Measurements from ENCODE around the gene SLC22A14.

The SLC22A14 gene

DNA sequence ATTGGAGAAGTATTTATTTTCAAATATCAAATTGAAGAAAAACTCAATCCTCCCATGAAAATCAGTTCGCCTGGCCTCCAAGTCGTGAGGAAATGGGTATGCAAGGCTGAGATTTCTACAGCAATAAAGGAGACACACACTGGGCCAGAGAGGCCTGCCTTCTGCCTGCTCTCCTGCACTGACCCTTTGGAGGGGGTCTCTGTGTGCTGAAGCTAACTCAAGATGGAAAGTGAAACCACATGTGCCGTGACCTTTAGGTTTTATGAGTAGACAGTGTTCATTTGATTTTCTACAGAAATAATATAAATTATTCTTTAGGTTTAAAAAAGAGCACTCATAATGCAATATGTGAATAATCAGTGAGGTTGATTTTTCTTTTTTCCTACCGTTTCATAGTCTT lies 28.4 kb upstream of the SLC22A14 start:
- Histone ChIP-seq H3K4me1 (ENCODE audit: control insufficient read depth in 2 of 2, insufficient read depth in 2 of 2, low read length in 2 of 2) (no peaks in the 10 kb centered on the region), H3K4me3 (ENCODE audit: low read length in 2 of 2) (no peak overlapping the region), H3K9me3 (ENCODE audit: control insufficient read depth in 2 of 2, low read length in 2 of 2) (no peaks in the 10 kb centered on the region), H3K36me3 (ENCODE audit: control insufficient read depth in 2 of 2, insufficient read depth in 2 of 2, low read length in 2 of 2) (peaks cover 45 to 61% of the 10 kb centered on the region in 2 donors), H3K9ac (ENCODE audit: low read depth in 1 of 2, low read length in 2 of 2) (no peak overlapping the region), H3K27ac (ENCODE audit: low read depth in 2 of 2, low read length in 2 of 2) (no peak overlapping the region), H3K27me3 (ENCODE audit: control insufficient read depth in 2 of 2, insufficient read depth in 2 of 2, low read length in 2 of 2) (no peaks in the 10 kb centered on the region)

DNA sequence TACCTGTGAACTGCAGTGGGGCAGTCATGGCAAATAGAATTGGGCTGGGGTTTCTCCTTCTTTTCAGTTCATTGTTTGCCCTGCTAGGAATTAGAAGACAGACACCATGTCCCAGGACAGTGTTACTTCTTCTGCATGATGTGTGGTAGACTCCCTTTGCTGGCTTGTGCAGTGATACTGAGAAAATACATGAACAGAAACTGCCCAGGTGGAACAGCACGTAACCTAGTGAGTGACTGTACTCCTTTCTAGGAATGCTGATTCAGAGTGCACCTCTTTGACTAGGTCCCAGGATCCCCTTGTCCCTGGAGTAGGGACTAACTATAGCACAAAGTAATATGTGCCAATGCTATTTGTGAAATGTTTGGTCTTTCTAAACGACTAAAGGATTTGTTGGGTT lies 27.2 kb upstream of the SLC22A14 start:
- Histone ChIP-seq H3K36me3 (ENCODE audit: control insufficient read depth in 2 of 2, insufficient read depth in 2 of 2, low read length in 2 of 2) (peaks cover 45 to 49% of the 10 kb centered on the region in 2 donors), H3K9ac (ENCODE audit: low read depth in 1 of 2, low read length in 2 of 2) (no peak overlapping the region), H3K27me3 (ENCODE audit: control insufficient read depth in 2 of 2, insufficient read depth in 2 of 2, low read length in 2 of 2) (no peaks in the 10 kb centered on the region), H3K9me3 (ENCODE audit: control insufficient read depth in 2 of 2, low read length in 2 of 2) (no peaks in the 10 kb centered on the region), H3K27ac (ENCODE audit: low read depth in 2 of 2, low read length in 2 of 2) (no peak overlapping the region), H3K4me1 (ENCODE audit: control insufficient read depth in 2 of 2, insufficient read depth in 2 of 2, low read length in 2 of 2) (no peaks in the 10 kb centered on the region), H3K4me3 (ENCODE audit: low read length in 2 of 2) (no peak overlapping the region)

DNA sequence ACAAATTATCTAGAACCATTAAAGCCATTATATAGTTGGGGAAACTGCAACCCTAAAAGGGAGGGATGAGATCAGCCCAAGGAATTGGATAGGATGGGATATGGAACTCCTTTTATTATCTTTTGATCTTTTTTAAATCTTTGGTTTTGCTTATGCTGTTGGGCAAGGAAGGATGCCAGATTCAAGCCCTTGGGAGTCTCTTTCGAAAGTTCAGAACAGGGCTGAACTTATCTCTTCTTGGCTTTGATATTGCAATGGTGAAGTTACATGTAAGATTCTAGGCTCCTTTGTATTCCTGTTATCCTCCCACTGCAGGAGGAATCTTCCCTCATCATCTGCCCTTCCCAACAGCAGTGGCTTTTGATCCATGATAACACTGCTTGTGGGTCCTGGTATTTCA lies 26.5 kb upstream of the SLC22A14 start:
- Histone ChIP-seq H3K4me3 (ENCODE audit: low read length in 2 of 2) (no peak overlapping the region), H3K9me3 (ENCODE audit: control insufficient read depth in 2 of 2, low read length in 2 of 2) (no peaks in the 10 kb centered on the region), H3K36me3 (ENCODE audit: control insufficient read depth in 2 of 2, insufficient read depth in 2 of 2, low read length in 2 of 2) (peaks cover 40 to 42% of the 10 kb centered on the region in 2 donors), H3K27ac (ENCODE audit: low read depth in 2 of 2, low read length in 2 of 2) (no peak overlapping the region), H3K4me1 (ENCODE audit: control insufficient read depth in 2 of 2, insufficient read depth in 2 of 2, low read length in 2 of 2) (no peaks in the 10 kb centered on the region), H3K9ac (ENCODE audit: low read depth in 1 of 2, low read length in 2 of 2) (no peak overlapping the region), H3K27me3 (ENCODE audit: control insufficient read depth in 2 of 2, insufficient read depth in 2 of 2, low read length in 2 of 2) (no peaks in the 10 kb centered on the region)

DNA sequence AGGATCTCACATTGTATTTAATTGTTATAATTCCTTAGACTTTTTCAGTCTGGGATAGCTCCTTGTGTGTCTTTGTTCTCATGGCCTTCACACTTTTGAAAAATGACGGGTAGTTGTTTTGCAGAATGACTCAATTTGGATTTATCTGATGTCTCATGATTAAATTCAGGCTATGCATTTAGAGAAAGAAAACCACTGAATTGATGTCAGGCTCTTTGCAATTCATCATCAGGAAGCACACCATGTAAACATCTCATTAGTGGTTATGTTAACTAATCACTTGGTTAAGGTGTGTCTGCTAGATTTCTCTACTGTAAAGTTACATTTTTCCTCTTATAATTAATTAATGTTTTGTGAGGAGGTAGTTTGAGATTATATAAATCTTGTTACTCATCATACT lies 24.5 kb upstream of the SLC22A14 start:
- Histone ChIP-seq H3K4me1 (ENCODE audit: control insufficient read depth in 2 of 2, insufficient read depth in 2 of 2, low read length in 2 of 2) (no peaks in the 10 kb centered on the region), H3K36me3 (ENCODE audit: control insufficient read depth in 2 of 2, insufficient read depth in 2 of 2, low read length in 2 of 2) (peaks cover 22 to 23% of the 10 kb centered on the region in 2 donors), H3K27me3 (ENCODE audit: control insufficient read depth in 2 of 2, insufficient read depth in 2 of 2, low read length in 2 of 2) (no peaks in the 10 kb centered on the region), H3K27ac (ENCODE audit: low read depth in 2 of 2, low read length in 2 of 2) (no peak overlapping the region), H3K9ac (ENCODE audit: low read depth in 1 of 2, low read length in 2 of 2) (no peak overlapping the region), H3K9me3 (ENCODE audit: control insufficient read depth in 2 of 2, low read length in 2 of 2) (no peaks in the 10 kb centered on the region), H3K4me3 (ENCODE audit: low read length in 2 of 2) (no peak overlapping the region)

DNA sequence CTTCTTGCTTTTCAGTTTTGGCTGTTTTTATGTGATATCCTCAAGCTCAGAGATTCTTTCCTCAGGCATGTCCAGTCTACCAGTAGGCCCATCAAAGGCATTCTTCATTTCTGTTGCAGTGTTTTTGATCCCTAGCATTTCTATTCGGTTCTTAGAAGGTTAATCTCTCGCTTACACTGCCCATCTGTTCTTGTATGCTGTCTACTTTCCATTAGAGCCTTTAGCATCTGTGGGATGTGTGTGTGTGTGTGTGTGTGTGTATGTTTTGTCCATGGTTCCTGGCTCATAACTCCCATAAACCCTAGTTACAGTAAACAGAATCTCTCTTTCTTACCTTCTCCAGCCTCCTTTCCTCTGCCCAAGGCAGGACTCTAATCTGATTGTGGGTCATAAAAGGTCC lies 21.6 kb upstream of the SLC22A14 start:
- H3K27me3 ChIP-seq (ENCODE audit: control insufficient read depth in 2 of 2, insufficient read depth in 2 of 2, low read length in 2 of 2) = no peaks in the 10 kb centered on the region
- no peak overlapping the region for H3K27ac ChIP-seq (ENCODE audit: low read depth in 2 of 2, low read length in 2 of 2)
- no peaks in the 10 kb centered on the region for H3K9me3 ChIP-seq (ENCODE audit: control insufficient read depth in 2 of 2, low read length in 2 of 2)
- H3K4me3 ChIP-seq (ENCODE audit: low read length in 2 of 2) = no peak overlapping the region
- no peak overlapping the region for H3K9ac ChIP-seq (ENCODE audit: low read depth in 1 of 2, low read length in 2 of 2)
- peaks cover 0 to 5% of the 10 kb centered on the region in 2 donors for H3K4me1 ChIP-seq (ENCODE audit: control insufficient read depth in 2 of 2, insufficient read depth in 2 of 2, low read length in 2 of 2)
- H3K36me3 ChIP-seq (ENCODE audit: control insufficient read depth in 2 of 2, insufficient read depth in 2 of 2, low read length in 2 of 2) = no peaks in the 10 kb centered on the region

DNA sequence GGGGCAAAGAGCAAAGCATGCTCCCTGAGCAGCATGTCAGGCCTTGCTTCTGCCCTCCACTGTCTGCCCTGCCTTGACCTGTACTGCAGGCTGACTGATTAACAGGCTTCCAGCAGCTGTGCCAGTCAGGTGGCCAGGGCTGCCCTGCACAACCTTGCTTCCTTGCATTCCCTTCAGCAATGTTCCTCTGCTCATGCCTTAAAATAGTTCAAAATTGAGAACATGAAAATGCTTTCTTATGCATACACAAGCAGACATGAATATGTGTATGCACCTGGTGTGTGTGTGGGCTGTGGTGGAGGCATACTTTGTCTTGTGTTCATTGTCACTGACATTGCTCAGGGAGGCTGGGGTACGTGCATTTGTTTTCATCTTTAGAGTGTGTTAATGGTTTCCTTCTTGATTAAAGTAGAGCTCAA lies 17.7 kb upstream of the SLC22A14 start:
- Histone ChIP-seq H3K27ac (ENCODE audit: low read depth in 2 of 2, low read length in 2 of 2) (no peak overlapping the region), H3K9ac (ENCODE audit: low read depth in 1 of 2, low read length in 2 of 2) (no peak overlapping the region), H3K9me3 (ENCODE audit: control insufficient read depth in 2 of 2, low read length in 2 of 2) (no peaks in the 10 kb centered on the region), H3K4me1 (ENCODE audit: control insufficient read depth in 2 of 2, insufficient read depth in 2 of 2, low read length in 2 of 2) (peaks cover 0 to 5% of the 10 kb centered on the region in 2 donors), H3K4me3 (ENCODE audit: low read length in 2 of 2) (no peak overlapping the region), H3K36me3 (ENCODE audit: control insufficient read depth in 2 of 2, insufficient read depth in 2 of 2, low read length in 2 of 2) (peaks cover 0 to 2% of the 10 kb centered on the region in 2 donors), H3K27me3 (ENCODE audit: control insufficient read depth in 2 of 2, insufficient read depth in 2 of 2, low read length in 2 of 2) (no peaks in the 10 kb centered on the region)

DNA sequence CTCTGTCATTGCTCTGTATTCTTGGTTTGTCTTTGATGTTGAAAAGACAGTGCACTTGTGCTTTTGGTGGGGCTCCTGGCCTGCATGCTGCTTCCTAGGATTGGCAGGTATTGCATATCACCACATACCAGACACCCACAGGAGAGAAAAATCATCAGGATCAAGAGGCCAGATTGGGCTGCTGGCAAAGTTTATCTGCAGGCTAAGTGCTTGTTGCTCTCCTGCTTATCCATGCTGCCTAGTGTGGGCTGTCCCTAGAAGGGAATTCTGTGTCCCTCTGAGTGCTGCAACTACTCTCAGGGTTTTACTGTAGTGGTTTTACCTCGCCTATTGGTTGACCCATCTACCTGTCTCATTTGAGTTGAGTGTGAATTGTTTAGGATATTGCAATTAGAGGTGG lies 17.3 kb upstream of the SLC22A14 start:
- no peaks in the 10 kb centered on the region for H3K27me3 ChIP-seq (ENCODE audit: control insufficient read depth in 2 of 2, insufficient read depth in 2 of 2, low read length in 2 of 2)
- H3K36me3 ChIP-seq (ENCODE audit: control insufficient read depth in 2 of 2, insufficient read depth in 2 of 2, low read length in 2 of 2) = peaks cover 0 to 2% of the 10 kb centered on the region in 2 donors
- H3K4me3 ChIP-seq (ENCODE audit: low read length in 2 of 2) = no peak overlapping the region
- H3K9me3 ChIP-seq (ENCODE audit: control insufficient read depth in 2 of 2, low read length in 2 of 2) = no peaks in the 10 kb centered on the region
- no peak overlapping the region for H3K9ac ChIP-seq (ENCODE audit: low read depth in 1 of 2, low read length in 2 of 2)
- peaks cover 0 to 5% of the 10 kb centered on the region in 2 donors for H3K4me1 ChIP-seq (ENCODE audit: control insufficient read depth in 2 of 2, insufficient read depth in 2 of 2, low read length in 2 of 2)
- H3K27ac ChIP-seq (ENCODE audit: low read depth in 2 of 2, low read length in 2 of 2) = no peak overlapping the region

DNA sequence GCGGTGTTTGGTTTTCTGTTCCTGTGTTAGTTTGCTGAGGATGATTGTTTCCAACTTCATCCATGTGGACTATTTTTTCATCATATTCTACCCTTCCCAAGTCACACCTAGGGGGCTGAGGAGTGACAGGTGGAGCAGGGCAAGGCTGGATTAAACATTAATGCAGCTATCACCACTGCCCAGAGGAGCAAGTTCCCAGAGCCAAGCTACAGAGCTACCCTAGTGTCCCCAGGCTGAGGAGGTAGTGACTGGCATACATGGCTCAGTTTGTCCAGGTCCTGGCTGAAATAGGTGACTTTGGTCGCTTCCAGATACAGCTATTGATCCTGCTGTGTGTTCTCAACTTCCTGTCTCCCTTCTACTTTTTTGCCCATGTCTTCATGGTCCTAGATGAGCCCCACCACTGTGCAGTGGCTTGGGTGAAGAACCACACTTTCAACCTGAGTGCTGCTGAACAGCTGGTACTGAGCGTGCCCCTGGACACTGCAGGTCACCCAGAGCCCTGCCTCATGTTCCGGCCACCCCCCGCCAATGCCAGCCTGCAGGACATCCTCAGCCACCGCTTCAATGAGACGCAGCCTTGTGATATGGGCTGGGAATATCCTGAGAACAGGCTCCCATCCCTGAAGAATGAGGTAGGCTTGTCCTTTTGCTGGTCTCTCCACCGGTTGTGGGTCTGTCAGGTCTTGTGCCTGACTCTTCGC lies 16.3 kb upstream of the SLC22A14 start, which contains the start of gene SLC22A13:
Gene SLC22A13, plus strand, starts transcription at position 209 of the 704 bp plus-strand sequence. Its CDS starts 49 bp downstream, at position 258.
- no peak within 1 kb of the TSS for H3K9ac ChIP-seq (ENCODE audit: low read depth in 1 of 2, low read length in 2 of 2)
- H3K27me3 ChIP-seq (ENCODE audit: control insufficient read depth in 2 of 2, insufficient read depth in 2 of 2, low read length in 2 of 2) = no peaks in the 10 kb centered on the region
- no peak within 1 kb of the TSS for H3K4me3 ChIP-seq (ENCODE audit: low read length in 2 of 2)
- peaks cover 0 to 5% of the 10 kb centered on the region in 2 donors for H3K4me1 ChIP-seq (ENCODE audit: control insufficient read depth in 2 of 2, insufficient read depth in 2 of 2, low read length in 2 of 2)
- no peak within 1 kb of the TSS for H3K27ac ChIP-seq (ENCODE audit: low read depth in 2 of 2, low read length in 2 of 2)
- peaks cover 0 to 2% of the 10 kb centered on the region in 2 donors for H3K36me3 ChIP-seq (ENCODE audit: control insufficient read depth in 2 of 2, insufficient read depth in 2 of 2, low read length in 2 of 2)
- H3K9me3 ChIP-seq (ENCODE audit: control insufficient read depth in 2 of 2, low read length in 2 of 2) = no peaks in the 10 kb centered on the region

DNA sequence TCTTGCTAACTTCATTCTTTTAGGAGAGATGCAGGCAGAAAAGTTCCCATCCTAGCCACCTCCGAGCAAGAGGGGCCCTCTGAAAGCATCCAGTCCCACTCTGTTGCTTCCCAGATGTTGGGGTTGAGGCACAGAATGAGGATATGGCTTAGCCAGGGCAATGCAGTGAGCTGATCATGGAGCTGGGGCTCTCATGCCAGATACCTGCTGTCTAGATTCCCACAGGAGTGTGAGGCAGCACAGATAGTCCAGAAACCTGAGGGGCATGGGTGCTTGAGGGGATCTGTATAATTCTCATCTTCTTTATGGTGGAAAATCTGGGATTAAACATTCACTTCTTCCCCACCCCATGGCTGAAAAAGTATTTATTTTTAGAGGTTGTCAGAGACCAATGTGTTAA lies 15.3 kb upstream of the SLC22A14 start:
- Histone ChIP-seq H3K9me3 (ENCODE audit: control insufficient read depth in 2 of 2, low read length in 2 of 2) (no peaks in the 10 kb centered on the region), H3K27me3 (ENCODE audit: control insufficient read depth in 2 of 2, insufficient read depth in 2 of 2, low read length in 2 of 2) (no peaks in the 10 kb centered on the region), H3K36me3 (ENCODE audit: control insufficient read depth in 2 of 2, insufficient read depth in 2 of 2, low read length in 2 of 2) (peaks cover 0 to 2% of the 10 kb centered on the region in 2 donors), H3K27ac (ENCODE audit: low read depth in 2 of 2, low read length in 2 of 2) (no peak overlapping the region), H3K4me1 (ENCODE audit: control insufficient read depth in 2 of 2, insufficient read depth in 2 of 2, low read length in 2 of 2) (peaks cover 0 to 5% of the 10 kb centered on the region in 2 donors), H3K4me3 (ENCODE audit: low read length in 2 of 2) (no peak overlapping the region), H3K9ac (ENCODE audit: low read depth in 1 of 2, low read length in 2 of 2) (no peak overlapping the region)

DNA sequence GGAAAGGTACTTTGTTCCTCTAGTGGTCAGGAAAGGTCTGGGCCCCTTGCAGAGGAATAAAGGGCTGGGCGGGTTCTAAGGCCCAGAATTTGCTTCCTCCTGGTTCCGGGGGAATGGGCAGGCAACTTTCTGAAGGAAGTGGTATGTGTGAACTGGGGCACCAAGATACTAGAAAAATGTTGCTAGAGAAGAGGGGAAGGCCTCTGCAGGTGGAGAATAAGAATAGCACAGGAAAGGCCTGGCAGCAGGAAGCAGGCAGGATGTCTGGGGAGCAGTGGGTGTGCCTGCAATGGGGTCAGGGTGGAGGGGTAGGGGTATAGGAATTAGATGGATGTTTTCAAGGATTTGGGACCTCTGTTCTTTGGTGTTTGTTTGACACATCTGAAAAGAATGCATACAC lies 14.4 kb upstream of the SLC22A14 start:
- H3K27me3 ChIP-seq (ENCODE audit: control insufficient read depth in 2 of 2, insufficient read depth in 2 of 2, low read length in 2 of 2) = no peaks in the 10 kb centered on the region
- no peak overlapping the region for H3K4me3 ChIP-seq (ENCODE audit: low read length in 2 of 2)
- no peaks in the 10 kb centered on the region for H3K9me3 ChIP-seq (ENCODE audit: control insufficient read depth in 2 of 2, low read length in 2 of 2)
- no peak overlapping the region for H3K9ac ChIP-seq (ENCODE audit: low read depth in 1 of 2, low read length in 2 of 2)
- peaks cover 0 to 5% of the 10 kb centered on the region in 2 donors for H3K4me1 ChIP-seq (ENCODE audit: control insufficient read depth in 2 of 2, insufficient read depth in 2 of 2, low read length in 2 of 2)
- no peak overlapping the region for H3K27ac ChIP-seq (ENCODE audit: low read depth in 2 of 2, low read length in 2 of 2)
- H3K36me3 ChIP-seq (ENCODE audit: control insufficient read depth in 2 of 2, insufficient read depth in 2 of 2, low read length in 2 of 2) = peaks cover 0 to 2% of the 10 kb centered on the region in 2 donors
